GM12891 (cell line): ENCODE results near the gene FAM118A.

Experiments used
- PAX5 ChIP-seq: IDR thresholded peaks from 2 replicates; pipeline ENCODE4 v1.6.1; 2011; ENCODE audit warnings: low read length, moderate library complexity, mild to moderate bottlenecking; ENCODE audit not compliant: insufficient read depth, severe bottlenecking
- POLR2A ChIP-seq: IDR thresholded peaks from 2 replicates; pipeline ENCODE4 v1.6.1; 2011; ENCODE audit warnings: low read depth, low read length, control low read depth
- TAF1 ChIP-seq: IDR thresholded peaks from 2 replicates; pipeline ENCODE4 v1.6.1; 2011; ENCODE audit warnings: low read depth, low read length, control low read depth

DNA sequence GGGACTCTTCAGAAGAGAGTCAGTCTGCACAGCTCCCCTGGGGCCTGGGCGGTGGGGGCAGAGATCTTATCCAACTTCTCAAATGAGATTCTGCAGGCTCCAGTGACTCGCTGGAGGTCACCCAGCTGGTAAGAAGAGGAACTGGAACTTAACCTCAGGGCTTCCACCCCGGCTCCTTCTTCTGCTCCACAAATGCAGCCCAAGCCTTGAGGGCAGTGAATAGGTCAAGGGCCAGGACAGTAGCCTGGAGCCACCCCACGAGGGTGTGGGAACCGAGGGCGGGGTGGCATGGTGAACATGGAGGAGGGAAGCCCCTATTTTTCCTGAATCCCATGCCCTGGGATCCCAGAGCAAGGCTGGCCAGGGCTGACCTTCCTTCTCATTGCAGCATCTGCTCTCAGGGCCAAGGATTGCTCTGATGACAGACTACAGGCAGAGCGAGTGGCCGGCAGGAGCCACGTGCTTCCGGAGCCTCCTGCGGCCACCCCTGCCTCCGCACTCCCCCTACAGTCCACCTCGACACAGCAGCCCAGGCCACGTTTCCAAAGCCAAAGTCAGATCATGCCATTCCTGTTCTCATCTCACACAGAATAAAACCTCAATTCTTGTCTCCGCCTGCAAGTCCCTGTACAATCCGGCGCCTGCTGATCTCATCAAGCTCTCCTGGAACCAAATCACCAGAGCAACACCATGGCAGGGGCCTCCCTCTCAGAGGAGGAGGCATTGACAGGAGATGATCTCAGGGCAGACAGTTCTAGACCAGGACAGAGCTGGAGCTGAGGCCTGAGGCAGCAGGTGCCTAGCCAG is 46.1 kb upstream of the FAM118A start:
- TF ChIP-seq PAX5: no peak
- no peak for TF ChIP-seq POLR2A
- no peak for TF ChIP-seq TAF1
